GM12878 (cell line): Measurements from ENCODE around the gene RALGPS1. TPM values are rescaled to one million over a fixed set of nuclear protein-coding genes. Genes with fewer than 3 reads are reported as not detected.
A peak's percentile ranks its signal among the peaks of the same experiment; 100 is the strongest.

ENCODE experiments used
- BRCA1 ChIP-seq: IDR thresholded peaks from 2 replicates; pipeline ENCODE4 v1.6.1; 2011; ENCODE audit warnings: low read depth, low read length, improper control_type of control experiment
- CBX3 ChIP-seq: fragments of 200-600 bp; sonication (generic); IDR thresholded peaks from 2 replicates; pipeline ENCODE4 v1.6.1; 2016; ENCODE audit warnings: low read depth, borderline replicate concordance
- FOXM1 ChIP-seq: IDR thresholded peaks from 2 replicates; pipeline ENCODE4 v1.6.1; 2012; ENCODE audit warnings: low read depth, mild to moderate bottlenecking, inconsistent platforms, low read length, moderate library complexity
- HDGF ChIP-seq: fragments of 450-650 bp; IDR thresholded peaks from 2 replicates; pipeline ENCODE4 v1.6.1; 2016; ENCODE audit warnings: antibody characterized with exemption
- IKZF1 ChIP-seq: fragments of 450-650 bp; conservative IDR thresholded peaks from 2 replicates; pipeline ENCODE4 v1.6.1; 2017; ENCODE audit warnings: antibody characterized with exemption, mild to moderate bottlenecking
- MTA3 ChIP-seq: IDR thresholded peaks from 2 replicates; pipeline ENCODE4 v1.6.1; 2012; ENCODE audit warnings: low read length, inconsistent platforms, borderline replicate concordance
- PAX5 ChIP-seq: IDR thresholded peaks from 2 replicates; pipeline ENCODE4 v1.6.1; 2011; ENCODE audit warnings: low read depth, low read length, borderline replicate concordance
- RCOR1 ChIP-seq: conservative IDR thresholded peaks from 2 replicates; pipeline ENCODE4 v1.6.1; 2012; ENCODE audit warnings: low read depth, low read length, improper control_type of control experiment
- STAT3 ChIP-seq: IDR thresholded peaks from 2 replicates; pipeline ENCODE4 v1.6.1; 2011; ENCODE audit warnings: low read depth, low read length, improper control_type of control experiment
- TCF7 ChIP-seq: IDR thresholded peaks from 2 replicates; pipeline ENCODE4 v1.6.1; 2014; ENCODE audit warnings: antibody characterized with exemption, borderline replicate concordance
- YBX1 ChIP-seq: fragments of 450-650 bp; IDR thresholded peaks from 2 replicates; pipeline ENCODE4 v1.6.1; 2016; ENCODE audit warnings: antibody characterized with exemption
- ZNF384 ChIP-seq: IDR thresholded peaks from 2 replicates; pipeline ENCODE4 v1.6.1; 2012; ENCODE audit warnings: low read depth, mild to moderate bottlenecking, low read length, improper control_type of control experiment, borderline replicate concordance
- ZNF622 ChIP-seq: fragments of 450-650 bp; IDR thresholded peaks from 2 replicates; pipeline ENCODE4 v1.6.1; 2017; ENCODE audit warnings: mild to moderate bottlenecking, inconsistent platforms
- ZZZ3 ChIP-seq: IDR thresholded peaks from 2 replicates; pipeline ENCODE4 v1.6.1; 2011; ENCODE audit warnings: low read depth; ENCODE audit not compliant: control insufficient read depth, insufficient read length
- polyA plus RNA-seq, 11 experiments: library from polyadenylated mRNA; depleted of rRNA in 4 of 11; unstranded in 6 of 11; stranded (reverse) in 5 of 11; fragments of >200 nt; fragmentation: Nextera tagmentation in 4 of 11; fragmentation: Illumina TruSeq in 1 of 11; extraction: Ambion mirVana in 4 of 11; extraction: Trizol in 1 of 11; gene quantifications; 1 replicate in 1 of 11; 2 replicates in 10 of 11; pipeline versions ENCODE4 v1.2.1 to v1.2.3, GENCODE V29; 2011 to 2016; ENCODE audit warnings: inconsistent platforms in 2 of 11, missing spikeins in 2 of 11, low read depth in 1 of 11
- total RNA-seq, 4 experiments: library from RNA; depleted of rRNA in 3 of 4; stranded (reverse); fragments of >200 nt in 3 of 4; fragmentation: Illumina TruSeq in 1 of 4; extraction: Trizol in 1 of 4; gene quantifications; 2 replicates each; pipeline versions ENCODE4 v1.2.1 to v1.2.3, GENCODE V29; 2013 to 2021
- TF ChIP-seq, protein P1 (sequence below): fragments of 450-650 bp; IDR thresholded peaks from 2 replicates; pipeline ENCODE4 v1.6.1; 2018; ENCODE audit warnings: borderline replicate concordance, mild to moderate bottlenecking; ENCODE audit not compliant: partially characterized antibody
- TF ChIP-seq, protein P2 (sequence below): IDR thresholded peaks from 2 replicates; pipeline ENCODE4 v1.6.1; 2011; ENCODE audit warnings: borderline replicate concordance, low read depth, mild to moderate bottlenecking, moderate library complexity, mixed read lengths, low read length; ENCODE audit not compliant: insufficient read depth; ENCODE audit errors: extremely low read length
- TF ChIP-seq, protein P3 (sequence below): fragments of 450-650 bp; IDR thresholded peaks from 2 replicates; pipeline ENCODE4 v1.6.1; 2014; ENCODE audit warnings: mild to moderate bottlenecking
- TF ChIP-seq, protein P4 (sequence below): fragments of 450-650 bp; IDR thresholded peaks from 2 replicates; pipeline ENCODE4 v1.6.1; 2017; ENCODE audit warnings: mild to moderate bottlenecking, low read depth, inconsistent platforms; ENCODE audit not compliant: poor library complexity, severe bottlenecking
- TF ChIP-seq, protein P5 (sequence below): fragments of 450-650 bp; formaldehyde crosslinking; IDR thresholded peaks from 2 replicates; pipeline ENCODE4 v1.4.0; 2022; ENCODE audit warnings: mild to moderate bottlenecking, moderate library complexity

The RALGPS1 gene
- total and polyA plus RNA-seq, 10 of the 15 experiments (the other 5 are each of a cell fraction or from before 2014, with no cell fraction given), result 0.13 to 5.6 (median 2.7) TPM

DNA sequence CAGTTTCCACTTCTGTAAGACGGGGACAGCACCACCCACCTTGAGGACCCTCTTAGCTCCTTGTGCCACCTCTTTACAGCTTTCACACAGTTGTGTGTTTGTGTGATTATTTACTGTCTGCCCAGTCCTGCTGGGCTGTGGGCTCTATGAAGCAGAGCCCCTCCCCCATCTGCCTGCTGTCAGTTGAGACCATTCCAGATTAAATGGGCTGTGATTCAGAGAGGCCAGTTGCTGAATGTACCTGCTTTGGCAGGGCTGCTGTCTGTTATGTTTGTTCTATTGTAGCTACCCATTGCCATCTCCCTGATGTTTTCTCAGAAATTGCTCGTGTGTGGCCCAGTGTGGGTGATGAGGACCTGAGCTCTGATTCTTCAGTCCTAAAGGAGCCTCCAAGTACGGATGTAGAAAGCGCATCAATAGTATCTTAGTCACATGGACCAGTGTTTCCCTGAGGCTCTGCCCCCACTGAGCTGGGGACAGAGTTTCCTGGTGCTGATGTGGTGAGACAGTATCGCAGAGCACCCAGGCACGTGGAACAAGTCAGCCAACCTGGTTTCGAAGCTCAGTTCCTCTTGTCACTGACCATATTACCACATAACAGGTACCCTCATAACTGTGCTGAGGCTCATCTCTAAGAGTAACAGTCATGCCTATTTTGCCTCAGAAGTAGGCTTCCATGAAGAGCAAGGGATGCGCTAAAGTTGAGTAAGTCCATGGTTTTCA, 204.2 kb downstream of the RALGPS1 start (continued):
- TF ChIP-seq IKZF1 (0 out of 2 replicates have a peak, but pooled peaks have one; percentile 31), CBX3 (no peak), MTA3 (no peak), YBX1 (no peak), HDGF (no peak), STAT3 (no peak), TCF7 (no peak), FOXM1 (no peak), ZNF622 (no peak), RCOR1 (no peak), BRCA1 (no peak), PAX5 (peak; percentile 79; the same call in 1 of the 2 replicates), ZZZ3 (no peak), ZNF384 (no peak)
- TF ChIP-seq, protein P1, sequence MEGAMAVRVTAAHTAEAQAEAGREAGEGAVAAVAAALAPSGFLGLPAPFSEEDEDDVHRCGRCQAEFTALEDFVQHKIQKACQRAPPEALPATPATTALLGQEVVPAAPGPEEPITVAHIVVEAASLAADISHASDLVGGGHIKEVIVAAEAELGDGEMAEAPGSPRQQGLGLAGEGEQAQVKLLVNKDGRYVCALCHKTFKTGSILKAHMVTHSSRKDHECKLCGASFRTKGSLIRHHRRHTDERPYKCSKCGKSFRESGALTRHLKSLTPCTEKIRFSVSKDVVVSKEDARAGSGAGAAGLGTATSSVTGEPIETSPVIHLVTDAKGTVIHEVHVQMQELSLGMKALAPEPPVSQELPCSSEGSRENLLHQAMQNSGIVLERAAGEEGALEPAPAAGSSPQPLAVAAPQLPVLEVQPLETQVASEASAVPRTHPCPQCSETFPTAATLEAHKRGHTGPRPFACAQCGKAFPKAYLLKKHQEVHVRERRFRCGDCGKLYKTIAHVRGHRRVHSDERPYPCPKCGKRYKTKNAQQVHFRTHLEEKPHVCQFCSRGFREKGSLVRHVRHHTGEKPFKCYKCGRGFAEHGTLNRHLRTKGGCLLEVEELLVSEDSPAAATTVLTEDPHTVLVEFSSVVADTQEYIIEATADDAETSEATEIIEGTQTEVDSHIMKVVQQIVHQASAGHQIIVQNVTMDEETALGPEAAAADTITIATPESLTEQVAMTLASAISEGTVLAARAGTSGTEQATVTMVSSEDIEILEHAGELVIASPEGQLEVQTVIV, result no peak
- TF ChIP-seq, protein P2, sequence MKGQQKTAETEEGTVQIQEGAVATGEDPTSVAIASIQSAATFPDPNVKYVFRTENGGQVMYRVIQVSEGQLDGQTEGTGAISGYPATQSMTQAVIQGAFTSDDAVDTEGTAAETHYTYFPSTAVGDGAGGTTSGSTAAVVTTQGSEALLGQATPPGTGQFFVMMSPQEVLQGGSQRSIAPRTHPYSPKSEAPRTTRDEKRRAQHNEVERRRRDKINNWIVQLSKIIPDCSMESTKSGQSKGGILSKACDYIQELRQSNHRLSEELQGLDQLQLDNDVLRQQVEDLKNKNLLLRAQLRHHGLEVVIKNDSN, result peak; percentile 49
- TF ChIP-seq, protein P3, sequence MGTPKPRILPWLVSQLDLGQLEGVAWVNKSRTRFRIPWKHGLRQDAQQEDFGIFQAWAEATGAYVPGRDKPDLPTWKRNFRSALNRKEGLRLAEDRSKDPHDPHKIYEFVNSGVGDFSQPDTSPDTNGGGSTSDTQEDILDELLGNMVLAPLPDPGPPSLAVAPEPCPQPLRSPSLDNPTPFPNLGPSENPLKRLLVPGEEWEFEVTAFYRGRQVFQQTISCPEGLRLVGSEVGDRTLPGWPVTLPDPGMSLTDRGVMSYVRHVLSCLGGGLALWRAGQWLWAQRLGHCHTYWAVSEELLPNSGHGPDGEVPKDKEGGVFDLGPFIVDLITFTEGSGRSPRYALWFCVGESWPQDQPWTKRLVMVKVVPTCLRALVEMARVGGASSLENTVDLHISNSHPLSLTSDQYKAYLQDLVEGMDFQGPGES, result no peak
- TF ChIP-seq, protein P4, sequence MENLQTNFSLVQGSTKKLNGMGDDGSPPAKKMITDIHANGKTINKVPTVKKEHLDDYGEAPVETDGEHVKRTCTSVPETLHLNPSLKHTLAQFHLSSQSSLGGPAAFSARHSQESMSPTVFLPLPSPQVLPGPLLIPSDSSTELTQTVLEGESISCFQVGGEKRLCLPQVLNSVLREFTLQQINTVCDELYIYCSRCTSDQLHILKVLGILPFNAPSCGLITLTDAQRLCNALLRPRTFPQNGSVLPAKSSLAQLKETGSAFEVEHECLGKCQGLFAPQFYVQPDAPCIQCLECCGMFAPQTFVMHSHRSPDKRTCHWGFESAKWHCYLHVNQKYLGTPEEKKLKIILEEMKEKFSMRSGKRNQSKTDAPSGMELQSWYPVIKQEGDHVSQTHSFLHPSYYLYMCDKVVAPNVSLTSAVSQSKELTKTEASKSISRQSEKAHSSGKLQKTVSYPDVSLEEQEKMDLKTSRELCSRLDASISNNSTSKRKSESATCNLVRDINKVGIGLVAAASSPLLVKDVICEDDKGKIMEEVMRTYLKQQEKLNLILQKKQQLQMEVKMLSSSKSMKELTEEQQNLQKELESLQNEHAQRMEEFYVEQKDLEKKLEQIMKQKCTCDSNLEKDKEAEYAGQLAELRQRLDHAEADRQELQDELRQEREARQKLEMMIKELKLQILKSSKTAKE, result peak; percentile 24
- TF ChIP-seq, protein P5, sequence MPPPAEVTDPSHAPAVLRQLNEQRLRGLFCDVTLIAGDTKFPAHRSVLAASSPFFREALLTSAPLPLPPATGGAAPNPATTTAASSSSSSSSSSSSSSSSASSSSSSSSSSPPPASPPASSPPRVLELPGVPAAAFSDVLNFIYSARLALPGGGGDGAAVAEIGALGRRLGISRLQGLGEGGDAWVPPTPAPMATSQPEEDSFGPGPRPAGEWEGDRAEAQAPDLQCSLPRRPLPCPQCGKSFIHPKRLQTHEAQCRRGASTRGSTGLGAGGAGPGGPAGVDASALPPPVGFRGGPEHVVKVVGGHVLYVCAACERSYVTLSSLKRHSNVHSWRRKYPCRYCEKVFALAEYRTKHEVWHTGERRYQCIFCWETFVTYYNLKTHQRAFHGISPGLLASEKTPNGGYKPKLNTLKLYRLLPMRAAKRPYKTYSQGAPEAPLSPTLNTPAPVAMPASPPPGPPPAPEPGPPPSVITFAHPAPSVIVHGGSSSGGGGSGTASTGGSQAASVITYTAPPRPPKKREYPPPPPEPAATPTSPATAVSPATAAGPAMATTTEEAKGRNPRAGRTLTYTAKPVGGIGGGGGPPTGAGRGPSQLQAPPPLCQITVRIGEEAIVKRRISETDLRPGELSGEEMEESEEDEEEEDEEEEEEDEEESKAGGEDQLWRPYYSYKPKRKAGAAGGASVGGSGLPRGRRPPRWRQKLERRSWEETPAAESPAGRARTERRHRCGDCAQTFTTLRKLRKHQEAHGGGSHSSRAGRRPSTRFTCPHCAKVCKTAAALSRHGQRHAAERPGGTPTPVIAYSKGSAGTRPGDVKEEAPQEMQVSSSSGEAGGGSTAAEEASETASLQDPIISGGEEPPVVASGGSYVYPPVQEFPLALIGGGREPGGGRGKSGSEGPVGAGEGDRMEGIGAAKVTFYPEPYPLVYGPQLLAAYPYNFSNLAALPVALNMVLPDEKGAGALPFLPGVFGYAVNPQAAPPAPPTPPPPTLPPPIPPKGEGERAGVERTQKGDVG (CRISPR knock-in tag), result no peak
- TF ChIP-seq, all 136 proteins: peak for 26
